H9 (cell line): ENCODE measurements around the gene TTC27. TPM values are rescaled to one million over a fixed set of nuclear protein-coding genes. Genes with fewer than 3 reads are reported as not detected.

ENCODE experiments used
- DNase-seq: peaks from one replicate; pipeline ENCODE4 v3.0.0-alpha.2; 2017
- H2AFZ ChIP-seq: one replicate; pipeline ENCODE4 v1.6.1; 2013; ENCODE audit warnings: mild to moderate bottlenecking, low read length, control low read depth, moderate library complexity
- H2AK5ac ChIP-seq: 2 replicates; pipeline ENCODE4 v1.6.1; 2013; ENCODE audit warnings: low read length, control low read depth, mixed read lengths; ENCODE audit not compliant: insufficient read length
- H2BK120ac ChIP-seq: one replicate; pipeline ENCODE4 v1.6.1; 2013; ENCODE audit warnings: low read depth, mild to moderate bottlenecking, low read length, control low read depth, inconsistent platforms; ENCODE audit not compliant: poor library complexity, severe bottlenecking
- H2BK12ac ChIP-seq: 2 replicates; pipeline ENCODE4 v1.6.1; 2013; ENCODE audit warnings: low read length, control low read depth, mixed read lengths, low read depth; ENCODE audit not compliant: insufficient read length
- H2BK15ac ChIP-seq: 2 replicates; pipeline ENCODE4 v1.6.1; 2013; ENCODE audit warnings: low read depth, low read length, control low read depth
- H2BK20ac ChIP-seq: one replicate; pipeline ENCODE4 v1.6.1; 2013; ENCODE audit warnings: low read depth, mild to moderate bottlenecking, low read length, control low read depth, inconsistent platforms; ENCODE audit not compliant: poor library complexity, severe bottlenecking
- H2BK5ac ChIP-seq: 2 replicates; pipeline ENCODE4 v1.6.1; 2013; ENCODE audit warnings: low read length, control low read depth, mixed read lengths; ENCODE audit not compliant: insufficient read length
- H3K14ac ChIP-seq: 2 replicates; pipeline ENCODE4 v1.6.1; 2013; ENCODE audit warnings: low read length, control low read depth; ENCODE audit not compliant: insufficient read depth
- H3K18ac ChIP-seq: 2 replicates; pipeline ENCODE4 v1.6.1; 2013; ENCODE audit warnings: low read depth, mild to moderate bottlenecking, mixed read lengths, low read length, control low read depth; ENCODE audit not compliant: insufficient read length
- H3K23ac ChIP-seq: 2 replicates; pipeline ENCODE4 v1.6.1; 2013; ENCODE audit warnings: low read length, control low read depth, mixed read lengths, low read depth; ENCODE audit not compliant: insufficient read length
- H3K23me2 ChIP-seq: 2 replicates; pipeline ENCODE4 v1.6.1; 2013; ENCODE audit warnings: low read depth, mild to moderate bottlenecking, mixed read lengths, low read length, control low read depth; ENCODE audit not compliant: insufficient read length, poor library complexity, severe bottlenecking
- H3K27ac ChIP-seq: 2 replicates; pipeline ENCODE4 v1.5.1; 2013; ENCODE audit warnings: low read length, control low read depth, mixed read lengths, low read depth; ENCODE audit not compliant: insufficient read length
- H3K27me3 ChIP-seq: 2 replicates; pipeline ENCODE4 v1.6.1; 2013; ENCODE audit warnings: low read length, control low read depth, inconsistent platforms; ENCODE audit not compliant: insufficient read depth
- H3K4ac ChIP-seq: 2 replicates; pipeline ENCODE4 v1.6.1; 2013; ENCODE audit warnings: low read depth, mild to moderate bottlenecking, control low read depth, inconsistent platforms, low read length, moderate library complexity
- H3K4me1 ChIP-seq: 2 replicates; pipeline ENCODE4 v1.6.1; 2013; ENCODE audit warnings: low read length, control low read depth, inconsistent platforms; ENCODE audit not compliant: insufficient read depth
- H3K4me2 ChIP-seq: 2 replicates; pipeline ENCODE4 v1.6.1; 2013; ENCODE audit warnings: low read length, control low read depth, mixed read lengths; ENCODE audit not compliant: insufficient read length, insufficient read depth
- H3K56ac ChIP-seq: 2 replicates; pipeline ENCODE4 v1.6.1; 2013; ENCODE audit warnings: low read depth, mild to moderate bottlenecking, mixed read lengths, low read length, control low read depth; ENCODE audit not compliant: insufficient read length
- H3K79me1 ChIP-seq: 2 replicates; pipeline ENCODE4 v1.6.1; 2013; ENCODE audit warnings: low read depth, mild to moderate bottlenecking, moderate library complexity, low read length, control low read depth, inconsistent platforms; ENCODE audit not compliant: insufficient read depth, poor library complexity, severe bottlenecking
- H3K79me2 ChIP-seq: 2 replicates; pipeline ENCODE4 v1.6.1; 2013; ENCODE audit warnings: low read length, control low read depth, inconsistent platforms; ENCODE audit not compliant: insufficient read depth
- H3K9ac ChIP-seq: 2 replicates; pipeline ENCODE4 v1.6.1; 2013; ENCODE audit warnings: low read length, control low read depth, mixed read lengths; ENCODE audit not compliant: insufficient read length; ENCODE audit errors: extremely low read depth
- H3K9me3 ChIP-seq: one replicate; pipeline ENCODE4 v1.6.1; 2013; ENCODE audit warnings: low read depth, low read length, inconsistent platforms; ENCODE audit not compliant: control insufficient read depth
- H3T11ph ChIP-seq: one replicate; pipeline ENCODE4 v1.6.1; 2013; ENCODE audit warnings: mild to moderate bottlenecking, low read length, control low read depth, inconsistent platforms
- H4K20me1 ChIP-seq: one replicate; pipeline ENCODE4 v1.6.1; 2013; ENCODE audit not compliant: control insufficient read depth, insufficient read length, insufficient read depth
- H4K5ac ChIP-seq: 2 replicates; pipeline ENCODE4 v1.6.1; 2013; ENCODE audit warnings: low read depth, mild to moderate bottlenecking, mixed read lengths, low read length, control low read depth; ENCODE audit not compliant: insufficient read length
- H4K8ac ChIP-seq: replicated peaks from 2 replicates; pipeline ENCODE4 v1.6.1; 2013; ENCODE audit warnings: low read length, control low read depth, mixed read lengths, low read depth; ENCODE audit not compliant: insufficient read length
- H4K91ac ChIP-seq: 2 replicates; pipeline ENCODE4 v1.6.1; 2013; ENCODE audit warnings: low read depth, mild to moderate bottlenecking, moderate library complexity, mixed read lengths, low read length, control low read depth; ENCODE audit not compliant: insufficient read length
- H3K27ac Mint-ChIP-seq, 3 experiments: 2 replicates in 2 of 3; 3 replicates in 1 of 3; pipeline ENCODE4 v1.8.0; 2020 to 2021; ENCODE audit warnings: mixed read lengths in 3 of 3, mild to moderate bottlenecking in 1 of 3, moderate library complexity in 1 of 3
- H3K27me3 Mint-ChIP-seq: 2 replicates; pipeline ENCODE4 v1.8.0; 2021; ENCODE audit warnings: low read depth, mild to moderate bottlenecking, moderate library complexity, mixed read lengths
- H3K36me3 Mint-ChIP-seq, 3 experiments: 2 replicates in 2 of 3; 3 replicates in 1 of 3; pipeline ENCODE4 v1.8.0; 2020 to 2021; ENCODE audit warnings: low read depth in 3 of 3, mixed read lengths in 3 of 3; ENCODE audit not compliant: insufficient read depth in 1 of 3
- H3K4me1 Mint-ChIP-seq, 2 experiments: 2 replicates each; pipeline ENCODE4 v1.8.0; 2020; ENCODE audit warnings: mixed read lengths in 2 of 2
- H3K4me3 Mint-ChIP-seq, 2 experiments: 2 replicates in 1 of 2; 3 replicates in 1 of 2; pipeline ENCODE4 v1.8.0; 2020 to 2021; ENCODE audit warnings: mild to moderate bottlenecking in 2 of 2, mixed read lengths in 2 of 2, moderate library complexity in 1 of 2
- H3K9me3 Mint-ChIP-seq, 2 experiments: 2 replicates in 1 of 2; 3 replicates in 1 of 2; pipeline ENCODE4 v1.8.0; 2020; ENCODE audit warnings: mild to moderate bottlenecking in 2 of 2, mixed read lengths in 2 of 2, moderate library complexity in 1 of 2
- WGBS: extraction: QIAGEN DNeasy Blood & Tissue Kit; methylation state at CpG from one replicate; pipeline ENCODE4 v1.1.7; 2013; ENCODE audit warnings: missing lambda C conversion rate, low lambda C conversion rate, mixed read lengths; ENCODE audit not compliant: insufficient read length; ENCODE audit errors: extremely low coverage; 5-methylcytosine and 5-hydroxymethylcytosine counted together
- total RNA-seq: library from RNA; stranded (reverse); gene quantifications from 2 replicates; pipeline ENCODE4 v1.2.1, GENCODE V29; 2021
- TF ChIP-seq, protein P1 (sequence below): fragments of 200-600 bp; sonication (generic); conservative IDR thresholded peaks from 3 replicates; pipeline ENCODE4 v1.8.0; 2021; ENCODE audit warnings: antibody characterized with exemption, mild to moderate bottlenecking

TTC27 gene
- total RNA-seq, 1 experiment from 2014 or later = 26.0 TPM

DNA sequence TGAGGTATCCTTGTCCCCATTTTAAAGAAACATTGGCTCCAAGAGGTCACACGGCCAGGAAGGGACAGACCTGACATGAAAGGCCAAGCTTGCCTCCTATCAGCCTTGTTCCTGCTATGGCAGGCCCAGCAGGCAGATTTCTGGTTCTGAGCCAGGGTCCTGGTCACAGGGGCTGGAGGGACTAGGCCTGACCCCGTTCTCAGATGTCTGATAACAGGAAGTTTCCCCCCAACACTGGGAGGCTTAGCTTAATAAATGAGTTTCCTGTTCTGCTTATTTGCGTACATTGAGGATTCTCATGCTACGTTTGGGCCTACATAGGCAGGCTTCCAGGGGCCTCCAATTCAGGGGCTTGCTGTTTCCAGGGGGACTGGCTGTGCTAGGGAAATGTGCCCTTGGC lies 211.1 kb downstream of the TTC27 start:
- Histone ChIP-seq H2BK12ac (no peak overlapping the region), H3K14ac (no peak overlapping the region), H3K56ac (no peak overlapping the region), H3K23ac (no peak overlapping the region), H2BK20ac (no peak overlapping the region), H2AK5ac (no peak overlapping the region), H3K9ac (no peak overlapping the region), H3K79me1 (no peaks in the 10 kb centered on the region), H4K5ac (no peak overlapping the region), H3K18ac (no peak overlapping the region), H3T11ph (no peak overlapping the region), H3K27me3 (no peaks in the 10 kb centered on the region), H3K4me2 (no peak overlapping the region), H3K4me1 (no peaks in the 10 kb centered on the region), H3K23me2 (no peaks in the 10 kb centered on the region), H4K20me1 (no peaks in the 10 kb centered on the region), H3K4ac (no peak overlapping the region), H2BK120ac (no peak overlapping the region), H3K27ac (no peak overlapping the region), H4K91ac (no peak overlapping the region), H3K9me3 (no peaks in the 10 kb centered on the region), H2AFZ (no peak overlapping the region), H2BK5ac (no peak overlapping the region), H2BK15ac (no peak overlapping the region), H4K8ac (no peak overlapping the region), H3K79me2 (no peaks in the 10 kb centered on the region; the same call in 1 of the 2 replicates)
- H3K27me3 Mint-ChIP-seq = no peaks in the 10 kb centered on the region; the same call in 1 of the 2 replicates
- no peaks in the 10 kb centered on the region; a peak in 1 of 7 replicates for H3K36me3 Mint-ChIP-seq
- H3K9me3 Mint-ChIP-seq = no peaks in the 10 kb centered on the region
- peaks cover 4 to 5% of the 10 kb centered on the region in 2 experiments; a peak in 2 of 4 replicates for H3K4me1 Mint-ChIP-seq
- H3K4me3 Mint-ChIP-seq = no peak overlapping the region
- WGBS = no CpG with 5 or more reads among the region's 4 CpGs
- no peak for DNase-seq
- H3K27ac Mint-ChIP-seq = no peak overlapping the region
- TF ChIP-seq, protein P1, sequence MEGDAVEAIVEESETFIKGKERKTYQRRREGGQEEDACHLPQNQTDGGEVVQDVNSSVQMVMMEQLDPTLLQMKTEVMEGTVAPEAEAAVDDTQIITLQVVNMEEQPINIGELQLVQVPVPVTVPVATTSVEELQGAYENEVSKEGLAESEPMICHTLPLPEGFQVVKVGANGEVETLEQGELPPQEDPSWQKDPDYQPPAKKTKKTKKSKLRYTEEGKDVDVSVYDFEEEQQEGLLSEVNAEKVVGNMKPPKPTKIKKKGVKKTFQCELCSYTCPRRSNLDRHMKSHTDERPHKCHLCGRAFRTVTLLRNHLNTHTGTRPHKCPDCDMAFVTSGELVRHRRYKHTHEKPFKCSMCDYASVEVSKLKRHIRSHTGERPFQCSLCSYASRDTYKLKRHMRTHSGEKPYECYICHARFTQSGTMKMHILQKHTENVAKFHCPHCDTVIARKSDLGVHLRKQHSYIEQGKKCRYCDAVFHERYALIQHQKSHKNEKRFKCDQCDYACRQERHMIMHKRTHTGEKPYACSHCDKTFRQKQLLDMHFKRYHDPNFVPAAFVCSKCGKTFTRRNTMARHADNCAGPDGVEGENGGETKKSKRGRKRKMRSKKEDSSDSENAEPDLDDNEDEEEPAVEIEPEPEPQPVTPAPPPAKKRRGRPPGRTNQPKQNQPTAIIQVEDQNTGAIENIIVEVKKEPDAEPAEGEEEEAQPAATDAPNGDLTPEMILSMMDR = no peak
